GM12865 (cell line): ENCODE measurements around the gene PLSCR3.

Experiments used
- DNase-seq: peaks from one replicate; pipeline ENCODE4 v3.0.0; 2010; ENCODE audit warnings: low read depth
- H3K4me3 ChIP-seq: 2 replicates; pipeline ENCODE4 v1.5.1; 2011; ENCODE audit warnings: mild to moderate bottlenecking, low read depth, low read length, control low read depth
- TF ChIP-seq, protein P1 (sequence below): IDR thresholded peaks from 2 replicates; pipeline ENCODE4 v1.5.1; 2011; ENCODE audit warnings: low read length, control low read depth, low read depth, inconsistent platforms; ENCODE audit not compliant: insufficient read depth; ENCODE audit errors: missing control alignments

The PLSCR3 gene

DNA sequence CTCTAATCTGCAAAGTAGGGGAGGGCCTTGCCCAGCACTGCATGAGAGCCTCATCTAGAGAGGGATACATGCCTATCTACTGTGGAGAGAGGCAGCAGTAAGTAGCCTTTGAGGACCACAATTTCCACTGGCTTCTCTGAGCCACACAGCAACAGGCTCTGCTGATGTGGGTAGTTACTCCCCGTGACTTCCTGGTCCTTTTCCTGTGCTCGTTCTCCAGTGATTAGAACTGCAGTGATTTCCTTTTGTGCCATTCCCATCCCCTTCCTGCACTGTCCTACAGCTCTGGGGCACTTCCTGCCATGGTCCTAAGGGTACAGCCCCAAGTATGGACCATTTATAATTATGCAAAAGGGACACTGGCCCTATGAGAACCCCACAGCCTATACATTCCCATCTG, 3.0 kb downstream of the PLSCR3 start:
- TF ChIP-seq, protein P1, sequence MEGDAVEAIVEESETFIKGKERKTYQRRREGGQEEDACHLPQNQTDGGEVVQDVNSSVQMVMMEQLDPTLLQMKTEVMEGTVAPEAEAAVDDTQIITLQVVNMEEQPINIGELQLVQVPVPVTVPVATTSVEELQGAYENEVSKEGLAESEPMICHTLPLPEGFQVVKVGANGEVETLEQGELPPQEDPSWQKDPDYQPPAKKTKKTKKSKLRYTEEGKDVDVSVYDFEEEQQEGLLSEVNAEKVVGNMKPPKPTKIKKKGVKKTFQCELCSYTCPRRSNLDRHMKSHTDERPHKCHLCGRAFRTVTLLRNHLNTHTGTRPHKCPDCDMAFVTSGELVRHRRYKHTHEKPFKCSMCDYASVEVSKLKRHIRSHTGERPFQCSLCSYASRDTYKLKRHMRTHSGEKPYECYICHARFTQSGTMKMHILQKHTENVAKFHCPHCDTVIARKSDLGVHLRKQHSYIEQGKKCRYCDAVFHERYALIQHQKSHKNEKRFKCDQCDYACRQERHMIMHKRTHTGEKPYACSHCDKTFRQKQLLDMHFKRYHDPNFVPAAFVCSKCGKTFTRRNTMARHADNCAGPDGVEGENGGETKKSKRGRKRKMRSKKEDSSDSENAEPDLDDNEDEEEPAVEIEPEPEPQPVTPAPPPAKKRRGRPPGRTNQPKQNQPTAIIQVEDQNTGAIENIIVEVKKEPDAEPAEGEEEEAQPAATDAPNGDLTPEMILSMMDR, result no peak
- DNase-seq, result no peak
- no peak overlapping the region for H3K4me3 ChIP-seq

DNA sequence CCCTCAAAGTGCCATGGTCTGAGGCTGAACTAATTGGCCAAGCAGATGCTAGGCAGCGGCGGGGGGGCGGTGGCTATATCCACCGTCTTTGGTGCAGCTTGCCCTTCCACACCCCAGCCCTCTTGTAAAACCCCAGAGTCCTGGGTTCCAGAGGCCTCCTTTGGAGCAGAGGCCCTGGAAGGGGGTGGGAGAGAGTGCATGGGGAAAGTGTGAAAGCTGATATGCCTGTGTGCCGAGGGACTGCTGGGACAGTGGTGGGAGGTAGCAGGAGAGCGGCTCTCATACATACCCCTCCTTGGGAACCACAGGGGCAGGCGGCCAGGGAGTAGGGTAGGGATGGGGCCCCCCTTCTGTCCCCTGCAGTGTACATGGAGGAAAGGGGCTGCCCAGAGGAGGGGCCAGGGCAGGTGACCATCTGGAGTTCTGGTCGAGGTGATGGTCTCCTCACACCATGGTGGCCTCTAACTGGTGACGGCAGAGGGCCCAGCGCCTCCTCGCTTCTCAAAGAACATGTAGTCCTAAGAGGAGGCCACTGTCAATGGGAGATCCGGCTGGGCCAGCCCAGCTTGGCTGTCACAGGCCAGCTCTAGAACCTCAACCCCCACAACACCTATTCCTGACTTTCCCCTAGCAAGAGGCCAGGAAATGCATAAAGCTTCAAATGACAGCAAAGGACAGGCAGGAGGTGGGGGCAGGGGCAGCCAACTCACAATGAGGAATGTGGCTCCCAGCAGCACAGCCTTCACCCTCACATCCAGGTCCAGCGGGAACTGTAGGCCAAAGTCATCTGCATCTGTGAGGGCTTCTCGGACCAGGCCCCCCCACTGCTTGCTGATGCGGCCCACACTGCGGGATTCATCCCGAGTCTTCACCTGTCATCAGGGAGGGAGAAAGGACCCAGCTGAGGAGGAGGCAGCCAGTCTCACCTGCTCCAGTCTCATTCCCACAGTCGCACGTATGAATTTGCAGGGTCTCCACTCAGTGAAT, 4.1 kb downstream of the PLSCR3 start:
- no peak for DNase-seq
- TF ChIP-seq, protein P1, result no peak
- H3K4me3 ChIP-seq, result no peak overlapping the region

DNA sequence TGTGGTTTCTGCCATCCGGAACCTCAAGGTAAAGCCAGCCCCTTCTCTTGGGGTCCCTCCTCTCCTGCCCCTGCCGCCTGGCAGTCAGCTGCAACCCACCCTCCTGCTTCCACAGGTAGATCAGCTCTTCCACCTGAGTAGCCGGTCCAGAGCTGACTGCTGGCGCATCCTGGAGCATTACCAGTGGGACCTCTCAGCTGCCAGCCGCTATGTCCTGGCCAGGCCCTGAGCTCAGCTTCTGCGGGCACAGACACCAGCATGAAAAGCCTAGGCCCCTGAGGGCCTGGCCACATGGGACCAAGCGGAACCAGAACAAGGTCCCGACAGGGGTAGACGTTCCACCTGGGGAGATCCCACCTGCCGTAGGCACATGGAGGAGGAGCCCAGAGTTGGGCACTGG, 5.5 kb downstream of the PLSCR3 start:
- no peak overlapping the region for H3K4me3 ChIP-seq
- no peak for DNase-seq
- TF ChIP-seq, protein P1, result no peak

DNA sequence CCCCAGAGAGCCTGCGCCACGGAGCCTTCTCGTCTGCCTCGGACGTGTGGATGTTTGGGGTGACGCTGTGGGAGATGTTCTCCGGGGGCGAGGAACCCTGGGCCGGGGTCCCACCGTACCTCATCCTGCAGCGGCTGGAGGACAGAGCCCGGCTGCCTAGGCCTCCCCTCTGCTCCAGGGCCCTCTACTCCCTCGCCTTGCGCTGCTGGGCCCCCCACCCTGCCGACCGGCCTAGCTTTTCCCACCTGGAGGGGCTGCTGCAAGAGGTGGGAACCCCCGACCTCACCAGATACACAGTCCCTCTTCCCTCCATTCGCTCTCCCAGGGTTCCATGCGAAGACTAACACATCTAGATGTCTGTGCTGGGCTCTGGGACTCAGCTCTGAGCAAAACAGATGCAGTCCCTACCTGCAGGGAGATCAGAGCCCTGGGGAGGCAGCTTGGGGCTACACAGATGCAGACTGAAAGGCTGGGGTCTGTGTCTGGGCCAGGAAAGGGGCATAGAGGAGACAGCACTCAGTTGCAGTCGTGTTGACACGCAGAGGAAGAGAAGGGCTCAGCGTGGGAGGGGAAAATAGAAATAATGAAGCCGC, 9.7 kb downstream of the PLSCR3 start:
- DNase-seq, result no peak

DNA sequence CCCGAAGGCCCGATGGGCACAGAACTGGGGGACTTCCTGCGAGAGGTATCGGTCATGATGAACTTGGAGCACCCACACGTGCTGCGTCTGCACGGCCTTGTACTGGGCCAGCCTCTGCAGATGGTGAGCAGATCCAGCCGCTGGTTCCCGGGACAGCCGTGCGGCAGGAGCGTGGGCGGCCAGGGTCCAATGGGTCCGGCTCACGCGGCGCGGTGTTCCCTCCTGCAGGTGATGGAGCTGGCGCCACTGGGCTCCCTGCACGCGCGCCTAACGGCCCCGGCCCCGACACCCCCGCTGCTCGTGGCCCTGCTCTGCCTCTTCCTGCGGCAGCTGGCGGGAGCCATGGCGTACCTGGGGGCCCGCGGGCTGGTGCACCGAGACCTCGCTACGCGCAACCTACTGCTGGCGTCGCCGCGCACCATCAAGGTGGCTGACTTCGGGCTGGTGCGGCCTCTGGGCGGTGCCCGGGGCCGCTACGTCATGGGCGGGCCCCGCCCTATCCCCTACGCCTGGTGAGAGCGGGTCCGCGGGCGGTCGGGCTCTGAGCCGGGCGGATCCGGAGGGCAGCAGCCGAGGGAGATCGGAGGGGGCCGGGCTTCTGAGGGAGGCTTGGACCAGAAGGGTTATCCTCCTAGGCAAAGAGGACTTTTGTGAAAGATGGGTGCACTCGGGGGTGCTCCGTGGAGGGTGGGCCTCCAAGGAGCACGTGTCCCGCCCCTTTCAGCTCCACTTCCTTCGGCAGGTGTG, 10.4 kb downstream of the PLSCR3 start:
- DNase-seq, result peak; percentile 72
- H3K4me3 ChIP-seq, result peak overlapping the region; percentile 66
- TF ChIP-seq, protein P1, result no peak

More for the DNA sequence above, 9.7 kb downstream of the PLSCR3 start:
- TF ChIP-seq, protein P1, result no peak
- H3K4me3 ChIP-seq, result peak overlapping the region; percentile 66

DNA sequence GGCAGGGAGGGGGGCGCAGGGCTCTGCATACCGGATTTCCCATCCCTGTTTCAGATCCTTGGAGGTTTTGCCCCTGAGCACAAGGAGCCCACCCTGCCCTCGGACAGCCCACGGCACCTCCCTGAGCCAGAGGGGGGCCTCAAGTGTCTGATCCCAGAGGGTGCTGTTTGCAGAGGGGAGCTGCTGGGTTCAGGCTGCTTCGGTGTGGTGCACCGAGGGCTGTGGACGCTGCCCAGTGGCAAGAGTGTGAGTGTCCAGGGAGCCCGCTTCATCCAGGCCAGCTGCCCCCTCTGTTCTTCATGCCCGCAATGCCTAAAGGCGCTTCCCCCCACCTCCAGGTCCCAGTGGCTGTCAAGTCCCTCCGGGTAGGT, 11.0 kb downstream of the PLSCR3 start:
- no peak for DNase-seq
- H3K4me3 ChIP-seq, result peak overlapping the region; percentile 66

More for the DNA sequence above, 11.0 kb downstream of the PLSCR3 start:
- TF ChIP-seq, protein P1, result no peak
